NCI-H2171 (cell line): ENCODE measurements around the gene ASMTL.

Source experiments
- DNase-seq: peaks from one replicate; lab custom pipeline; 2025; lab: John Stamatoyannopoulos, UW

Gene ASMTL

DNA sequence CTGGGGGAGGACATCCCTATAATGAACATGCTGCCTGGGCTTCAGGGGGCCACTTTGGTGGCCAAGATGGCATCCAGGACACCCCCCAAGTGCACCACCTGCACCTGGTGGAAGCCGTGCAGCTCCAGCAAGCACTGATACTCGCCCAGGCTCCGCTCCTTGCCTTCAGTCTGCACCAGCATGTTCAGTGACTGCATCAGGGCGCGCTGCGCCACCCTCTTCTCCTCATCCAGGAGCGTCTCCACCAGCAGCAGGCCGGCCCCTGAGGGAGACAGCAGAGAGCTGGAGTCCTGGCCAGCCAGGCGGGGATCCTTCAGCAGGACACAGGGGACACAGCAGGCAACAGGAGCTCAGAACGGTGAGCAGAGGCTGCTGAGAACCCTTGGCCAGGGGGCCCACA, 49.5 kb downstream of the ASMTL start:
- no peak for DNase-seq

DNA sequence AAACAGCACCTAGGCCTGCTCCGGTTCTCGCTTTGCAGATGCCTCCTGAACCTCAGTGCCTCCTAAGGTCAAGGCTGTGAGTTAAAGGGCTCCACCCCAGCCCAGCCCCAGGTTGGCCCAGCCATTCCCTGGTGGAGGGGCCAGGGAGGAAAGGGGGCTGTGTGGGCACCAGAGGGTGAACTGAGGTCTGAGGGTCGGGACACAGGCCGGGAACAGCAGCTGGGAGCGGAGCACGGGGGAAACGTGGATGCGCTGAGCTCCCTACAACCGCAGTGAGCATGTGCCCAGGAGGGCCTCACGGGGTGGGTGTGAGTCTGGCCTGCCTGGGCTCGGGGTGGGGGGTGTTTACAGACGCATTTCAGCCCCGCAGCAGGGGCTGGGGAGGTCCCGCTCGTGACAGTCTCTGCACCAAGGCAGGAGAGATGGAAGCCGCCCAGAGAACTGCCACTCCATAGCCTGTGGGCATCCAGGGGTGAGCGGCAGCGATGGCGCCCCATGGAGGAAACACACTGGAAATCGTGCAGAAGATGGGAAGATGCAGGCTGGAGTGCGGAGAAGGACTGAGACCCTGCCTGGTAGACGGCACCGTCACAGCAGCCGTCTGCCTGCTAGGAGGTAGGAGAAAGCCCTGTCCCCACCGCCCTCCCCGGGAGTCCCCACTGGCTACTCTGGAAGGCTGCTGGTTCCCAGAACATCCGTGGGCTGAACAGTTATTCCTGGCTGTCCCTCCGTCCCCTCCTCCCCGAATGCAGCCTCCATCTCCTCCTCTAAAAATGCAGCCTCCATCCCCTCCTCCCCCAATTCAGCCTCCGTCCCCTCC, 50.9 kb downstream of the ASMTL start:
- DNase-seq, result no peak

DNA sequence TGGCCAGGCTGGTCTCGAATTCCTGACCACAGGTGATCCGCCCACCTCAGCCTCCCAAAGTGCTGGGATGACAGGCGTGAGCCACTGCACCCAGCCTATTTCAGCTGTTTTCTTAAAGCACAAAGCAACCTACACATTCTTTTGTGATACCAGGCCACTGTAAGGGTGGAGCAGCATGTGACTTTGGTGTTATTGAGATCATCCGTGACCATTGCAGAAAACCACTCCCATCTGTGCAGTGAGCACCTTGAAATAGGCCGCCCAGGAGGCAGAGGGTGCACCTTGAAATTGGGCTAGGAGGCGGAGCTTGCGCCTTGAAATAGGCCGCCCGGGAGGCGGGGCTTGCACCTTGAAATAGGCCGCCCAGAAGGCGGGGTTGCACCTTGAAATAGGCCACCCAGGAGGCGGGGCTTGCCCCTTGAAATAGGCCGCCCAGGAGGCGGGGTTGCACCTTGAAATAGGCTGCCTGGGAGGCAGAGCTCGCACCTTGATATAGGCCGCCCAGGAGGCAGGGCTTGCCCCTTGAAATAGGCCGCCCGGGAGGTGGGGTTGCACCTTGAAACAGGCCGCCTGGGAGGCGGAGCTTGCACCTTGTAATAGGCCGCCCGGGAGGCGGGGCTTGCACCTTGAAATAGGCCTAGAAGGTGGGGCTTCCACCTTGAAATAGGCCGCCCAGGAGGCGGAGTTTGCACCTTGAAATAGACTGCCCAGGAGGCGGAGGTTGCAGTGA, 51.8 kb downstream of the ASMTL start:
- no peak for DNase-seq

DNA sequence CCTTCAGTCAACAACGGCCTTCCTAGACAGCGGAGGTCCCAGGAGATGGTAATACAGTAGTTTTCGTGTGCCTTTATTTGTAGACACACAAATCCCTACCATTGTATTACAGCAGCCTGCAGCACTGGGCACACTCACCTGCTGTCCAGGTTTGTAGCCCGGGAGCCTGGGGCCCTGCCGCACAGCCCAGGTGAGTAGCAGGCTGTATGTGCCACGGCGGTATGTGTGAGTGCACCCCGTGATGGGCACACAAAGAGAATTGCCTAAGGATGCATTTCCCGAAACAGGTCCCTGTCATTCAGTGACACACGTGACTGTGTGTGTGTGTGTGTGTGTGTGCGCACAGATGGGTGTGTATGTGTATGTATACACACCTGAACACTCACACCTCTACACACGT, 52.7 kb downstream of the ASMTL start:
- DNase-seq, result no peak

DNA sequence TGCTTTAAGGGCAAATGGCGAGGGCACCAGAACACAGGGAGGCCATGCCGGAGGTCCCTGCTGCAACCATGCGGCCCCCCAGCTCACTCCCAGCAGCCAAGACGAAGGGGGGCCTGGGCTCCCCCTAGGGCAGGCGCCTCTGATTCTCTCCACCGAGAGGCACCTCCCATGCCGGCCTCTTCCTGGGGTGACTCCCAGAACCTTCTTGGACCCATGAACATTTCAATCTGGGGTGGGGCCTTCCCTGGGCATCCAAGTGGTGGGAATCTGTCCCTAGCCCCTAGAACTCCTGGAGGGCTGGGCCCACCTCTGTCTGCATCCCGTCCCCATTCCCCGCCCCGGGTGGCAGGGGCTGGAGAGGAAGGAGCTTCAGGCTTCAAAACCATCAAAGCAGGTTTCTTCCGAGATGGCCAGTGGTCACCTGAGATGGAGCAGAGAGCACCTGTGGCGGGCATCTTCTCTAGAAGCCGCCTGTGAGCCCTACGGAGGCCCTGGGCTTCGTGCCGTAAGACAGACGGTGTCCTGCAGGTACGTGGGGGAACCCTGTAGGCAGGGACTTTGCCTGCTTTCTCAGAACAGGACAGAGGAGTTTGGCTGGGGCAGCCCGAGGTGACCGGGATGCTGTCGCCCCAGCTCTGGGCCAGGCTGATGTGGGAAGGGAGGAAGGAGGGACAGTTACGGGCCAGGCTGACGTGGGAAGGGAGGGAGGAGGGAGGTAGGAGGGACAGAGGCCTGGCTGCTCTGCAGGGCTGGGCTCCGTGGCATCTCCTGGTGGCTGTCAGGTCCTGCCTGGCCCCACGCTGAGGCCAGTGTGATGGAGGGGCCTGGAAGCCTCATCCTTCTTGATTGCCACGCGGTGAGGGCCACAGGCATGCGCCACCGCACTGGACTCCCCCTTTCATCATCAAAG, 54.0 kb downstream of the ASMTL start:
- DNase-seq, result no peak

DNA sequence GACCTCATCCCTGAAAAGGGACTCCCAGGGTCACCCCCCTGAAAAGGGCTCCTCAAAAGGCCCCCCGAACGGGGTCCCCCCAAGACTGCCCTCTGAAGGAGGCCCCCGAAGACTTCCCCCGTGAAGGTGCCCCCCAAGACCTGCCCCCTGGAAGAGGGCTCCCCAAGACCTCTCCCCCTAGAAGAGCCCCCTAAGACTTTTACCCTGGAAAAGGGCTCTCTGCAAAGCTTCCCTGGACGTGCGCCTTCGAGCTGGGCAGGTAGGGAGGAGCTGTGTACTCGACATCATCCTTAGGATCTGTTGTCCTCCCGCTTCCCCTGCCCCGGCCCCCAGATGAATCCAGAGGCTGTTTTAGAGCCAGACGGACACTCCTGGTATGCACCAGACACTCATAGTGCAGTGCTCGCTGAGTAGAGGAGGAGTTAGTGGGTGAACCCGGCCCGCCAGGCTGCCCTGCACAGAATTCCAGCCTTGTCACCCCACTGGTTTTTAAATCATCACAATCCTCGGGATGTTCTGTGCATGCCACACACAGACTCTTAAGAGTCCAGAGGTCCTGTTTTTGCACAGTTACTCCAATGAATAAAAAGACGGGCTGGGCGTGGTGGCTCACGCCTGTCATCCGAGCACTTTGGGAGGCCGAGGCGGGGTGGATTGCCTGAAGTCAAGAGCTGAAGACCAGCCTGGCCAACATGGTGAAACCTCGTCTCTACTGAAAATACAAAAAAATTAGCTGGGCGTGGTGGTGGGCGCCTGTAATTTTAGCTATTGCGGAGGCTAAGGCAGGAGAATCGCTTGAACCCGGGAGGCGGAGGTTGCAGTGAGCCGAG, 55.1 kb downstream of the ASMTL start:
- DNase-seq, result no peak

DNA sequence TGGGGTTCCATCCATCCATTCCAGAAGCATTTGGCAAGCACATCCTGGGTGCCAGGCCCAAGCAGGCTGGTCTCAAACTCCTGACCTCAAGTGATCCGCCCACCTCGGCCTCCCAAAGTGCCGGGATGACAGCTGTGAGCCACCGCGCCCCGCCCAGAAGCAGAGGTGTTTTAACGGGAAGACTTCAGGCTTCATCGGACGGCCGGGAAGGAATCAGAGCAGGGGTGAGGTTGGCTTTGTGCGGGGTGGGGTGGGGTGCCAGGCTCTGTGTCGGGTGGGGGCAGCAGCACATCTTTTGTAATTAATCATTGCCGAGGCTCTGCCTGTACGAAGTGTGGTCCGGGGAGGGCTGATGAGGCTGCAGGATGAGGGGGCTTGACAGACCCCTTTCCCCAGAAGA, 55.7 kb downstream of the ASMTL start:
- no peak for DNase-seq

DNA sequence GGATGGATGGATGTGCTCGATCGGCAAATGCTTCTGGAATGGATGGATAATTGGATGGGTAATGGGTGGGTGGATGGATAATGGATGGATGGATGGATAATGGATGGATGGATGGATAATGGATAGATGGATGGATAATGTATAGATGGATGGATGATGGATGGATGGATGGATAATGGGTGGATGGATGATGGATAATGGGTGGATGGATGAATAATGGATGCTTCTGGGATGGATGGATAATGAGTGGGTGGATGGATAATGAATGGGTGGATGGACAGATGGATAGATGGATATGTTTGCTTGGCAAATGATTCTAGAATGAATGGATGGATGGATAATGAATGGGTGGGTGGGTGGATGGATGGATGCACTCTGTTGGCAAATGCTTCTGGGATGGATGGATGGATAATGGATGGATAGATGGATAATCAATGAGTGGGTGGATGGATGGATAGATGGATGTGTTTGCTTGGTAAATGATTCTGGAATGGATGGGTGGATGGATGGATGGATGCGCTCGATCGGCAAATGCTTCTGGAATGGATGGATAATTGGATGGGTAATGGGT, 57.0 kb downstream of the ASMTL start:
- DNase-seq, result no peak

DNA sequence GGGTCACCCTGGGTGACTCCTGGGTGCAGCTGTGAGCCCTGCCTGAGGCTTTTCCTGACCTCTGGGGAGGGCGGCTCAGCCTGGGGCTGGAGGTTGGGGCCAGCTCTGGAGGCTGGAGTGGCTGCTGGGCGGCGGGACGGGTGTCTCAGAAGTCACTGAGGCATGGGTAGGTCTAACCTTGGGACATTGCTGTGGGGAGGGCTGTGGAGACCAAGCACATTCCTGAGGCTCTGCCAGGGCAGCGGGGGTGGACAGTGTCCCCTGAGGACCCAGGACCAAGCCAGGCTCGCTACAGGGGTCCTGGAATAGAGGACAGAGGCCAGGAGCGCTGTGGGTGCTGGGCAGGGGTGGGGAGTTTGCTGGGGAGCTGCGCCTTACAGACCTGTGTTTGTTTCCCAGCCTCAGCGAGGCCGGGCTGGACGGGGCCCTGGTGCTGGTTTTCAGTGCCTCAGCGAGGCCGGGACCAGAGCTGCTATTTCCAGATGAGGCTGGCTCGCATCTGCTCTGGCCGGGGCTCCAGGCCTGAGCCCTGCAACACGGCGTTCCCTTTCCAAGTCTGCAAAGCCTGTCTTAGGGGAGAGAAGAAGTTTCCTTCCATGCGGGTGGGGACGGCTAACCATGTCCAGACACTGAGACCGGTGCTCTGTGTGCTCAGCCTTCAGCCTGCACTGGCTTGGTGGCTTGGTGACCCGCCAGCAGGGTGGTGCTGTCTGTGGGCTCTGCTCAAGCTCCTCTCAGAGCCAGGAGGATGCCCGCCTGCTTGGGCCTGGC, 57.8 kb downstream of the ASMTL start:
- no peak for DNase-seq

DNA sequence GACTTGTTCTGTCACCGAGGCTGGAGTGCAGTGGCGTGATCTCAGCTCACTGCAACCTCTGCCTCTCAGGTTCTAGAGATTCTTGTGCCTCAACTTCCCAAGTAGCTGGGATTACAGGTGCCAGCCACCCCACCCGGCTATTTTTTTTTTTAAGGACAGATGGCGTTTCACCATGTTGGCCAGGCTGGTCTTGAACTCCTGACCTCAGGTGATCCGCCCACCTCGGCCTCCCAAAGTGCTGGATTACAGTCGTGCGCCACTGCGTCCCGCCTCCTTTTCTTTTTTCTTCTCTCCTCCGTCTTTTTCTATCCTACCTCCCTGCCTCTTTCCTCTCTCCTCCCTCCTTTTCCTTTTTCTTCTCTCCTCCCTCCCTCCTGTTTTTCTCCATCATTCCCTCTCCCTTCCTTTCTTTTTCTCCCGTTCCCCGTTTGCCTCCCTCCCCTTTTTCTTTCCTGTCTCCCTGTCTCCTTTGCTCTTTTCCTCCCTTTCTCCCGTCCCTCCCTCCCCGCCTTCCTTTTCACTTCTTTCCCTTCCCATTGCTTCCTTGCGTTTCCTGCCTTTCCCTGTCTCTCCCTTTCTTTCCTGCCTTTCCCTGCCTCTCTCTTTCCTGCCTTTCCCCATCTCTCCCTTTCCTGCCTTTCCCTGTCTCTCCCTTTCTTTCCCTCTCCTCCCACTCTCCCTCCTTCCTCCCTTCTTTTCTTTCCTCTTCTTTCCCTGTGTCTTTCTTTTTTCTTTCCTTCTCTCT, 58.7 kb downstream of the ASMTL start:
- DNase-seq, result no peak

DNA sequence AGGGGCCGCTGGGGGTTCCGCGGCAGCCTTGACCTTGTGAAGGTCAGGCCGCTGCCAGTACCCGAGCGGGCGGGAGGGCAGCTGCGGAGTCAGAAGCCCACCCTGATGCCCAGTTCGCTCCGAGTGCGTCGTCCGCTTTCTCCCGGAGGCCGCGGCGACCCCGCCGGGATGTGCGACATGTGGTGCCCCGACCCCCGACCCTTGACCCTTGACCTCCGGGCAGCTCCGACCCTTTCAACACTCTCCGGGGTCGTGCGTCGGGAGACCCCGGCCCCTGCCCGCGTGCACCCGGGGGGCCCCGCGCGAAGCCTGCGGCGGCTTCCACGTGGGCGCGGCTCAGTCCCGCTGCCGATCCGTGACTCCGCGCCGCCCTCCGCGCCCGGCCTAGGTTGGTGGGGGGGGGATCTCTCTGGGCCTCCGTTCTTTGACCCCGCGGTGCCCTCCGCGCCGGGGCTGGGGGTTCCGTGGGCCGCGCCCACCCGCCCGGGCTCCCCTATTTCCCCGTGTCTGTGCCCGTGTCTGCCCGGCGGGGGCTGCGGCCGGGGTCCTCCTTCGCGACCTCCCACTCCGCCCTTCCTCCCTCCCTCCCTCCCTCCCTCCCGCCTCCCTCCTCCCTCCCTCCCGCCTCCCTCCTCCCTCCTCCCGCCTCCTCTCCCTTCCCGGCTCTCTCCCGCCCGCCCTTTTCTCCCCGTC, 60.2 kb downstream of the ASMTL start:
- no peak for DNase-seq

DNA sequence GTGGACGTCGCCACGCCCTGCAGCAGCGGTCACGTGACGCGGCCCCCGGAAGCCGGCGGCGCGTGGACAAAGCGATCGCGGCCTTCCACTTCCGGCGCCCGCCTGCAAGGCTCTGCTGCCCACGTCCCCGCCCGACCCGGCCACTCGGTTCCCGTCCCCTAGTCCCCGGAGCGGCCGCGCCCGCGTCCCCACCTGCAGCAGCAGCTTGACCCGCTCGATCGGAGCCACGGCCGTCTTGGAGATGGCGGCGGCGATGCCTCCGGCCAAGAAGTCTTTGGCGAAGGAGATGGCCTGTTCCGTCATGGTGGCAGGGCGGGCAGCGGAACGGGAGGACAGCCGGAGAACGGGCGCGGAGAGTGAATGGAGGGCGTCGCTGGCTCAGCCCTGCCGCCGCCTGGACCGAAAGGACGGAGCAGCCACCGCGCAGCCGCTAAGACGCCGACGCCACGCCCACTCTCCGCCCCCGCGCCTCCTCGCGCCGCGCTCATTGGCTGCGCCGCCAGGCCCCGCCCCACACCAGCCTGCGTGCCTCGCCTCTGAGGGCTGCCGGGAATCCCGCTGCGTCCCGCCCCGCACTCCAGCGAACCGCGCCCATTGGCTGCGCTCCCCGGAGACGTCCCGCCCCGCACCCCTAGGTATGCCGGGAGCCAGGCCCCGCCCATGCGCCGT, 60.9 kb downstream of the ASMTL start, which contains the start of gene SLC25A6:
Gene SLC25A6 (minus strand): TSS at position 407 of the 669 bp plus-strand sequence. CDS start 104 bp downstream, at position 303.
- DNase-seq, result no peak

DNA sequence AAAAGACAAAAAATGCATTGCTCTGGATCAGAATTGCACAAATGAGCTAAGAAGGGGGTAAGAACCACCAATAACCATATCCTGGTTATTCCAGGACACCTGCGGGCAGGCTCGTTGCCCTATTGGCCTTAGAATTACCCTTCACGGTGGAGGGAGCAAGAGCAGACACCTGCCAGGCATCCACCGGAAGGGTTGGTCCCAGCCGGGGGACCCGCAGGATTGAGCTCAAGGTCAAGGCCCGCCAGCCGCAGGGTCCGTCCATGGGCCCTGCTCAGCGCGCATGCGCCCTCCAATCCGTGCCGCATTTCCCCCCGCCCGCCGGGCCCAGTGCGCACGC, 61.4 kb downstream of the ASMTL start:
- no peak for DNase-seq

DNA sequence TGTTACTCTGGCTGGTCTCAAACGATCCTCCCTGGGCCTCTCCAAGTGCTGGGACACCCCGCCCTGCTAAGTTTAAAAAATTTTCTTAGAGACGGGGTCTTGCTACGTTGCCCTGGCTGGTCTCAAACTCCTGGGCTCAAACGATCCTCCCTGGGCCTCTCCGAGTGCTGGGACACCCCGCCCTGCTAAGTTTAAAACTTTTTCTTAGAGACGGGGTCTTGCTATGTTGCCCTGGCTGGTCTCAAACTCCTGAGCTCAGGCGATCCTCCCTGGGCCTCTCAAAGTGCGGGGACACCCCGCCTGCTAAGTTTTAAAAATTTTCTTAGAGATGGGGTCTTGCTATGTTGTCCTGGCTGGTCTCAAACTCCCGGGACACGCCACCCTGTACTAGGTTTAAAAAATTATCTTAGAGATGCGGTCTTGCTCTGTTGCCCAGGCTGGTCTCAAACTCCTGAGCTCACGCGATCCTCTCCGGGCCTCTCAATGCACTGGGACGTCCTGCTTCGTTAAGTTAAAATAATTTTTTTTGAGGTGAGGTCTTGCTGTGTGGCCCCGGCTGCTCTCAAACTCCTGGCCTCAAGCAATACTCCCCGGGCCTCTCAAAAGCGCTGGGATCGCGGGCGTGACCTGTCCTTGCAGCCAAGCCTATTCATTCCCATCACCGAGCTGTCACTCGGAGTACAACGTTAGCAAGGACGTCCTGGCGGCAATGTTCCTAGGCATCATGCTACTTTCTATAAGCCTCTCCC, 61.9 kb downstream of the ASMTL start:
- DNase-seq, result no peak

DNA sequence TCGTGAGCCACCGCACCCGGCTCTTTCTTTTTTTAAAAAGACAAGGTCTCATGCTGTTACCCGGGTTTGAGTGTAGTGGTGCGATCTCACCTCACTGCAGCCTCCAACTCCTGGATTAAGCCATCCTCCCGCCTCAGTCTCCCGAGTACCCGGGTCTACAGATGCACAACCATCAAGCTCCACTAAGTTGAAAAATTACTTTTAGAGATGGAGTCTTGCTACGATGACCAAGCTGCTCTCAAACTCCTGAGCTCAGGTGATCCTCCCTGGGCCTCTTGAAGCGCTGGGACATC, 62.8 kb downstream of the ASMTL start:
- no peak for DNase-seq

DNA sequence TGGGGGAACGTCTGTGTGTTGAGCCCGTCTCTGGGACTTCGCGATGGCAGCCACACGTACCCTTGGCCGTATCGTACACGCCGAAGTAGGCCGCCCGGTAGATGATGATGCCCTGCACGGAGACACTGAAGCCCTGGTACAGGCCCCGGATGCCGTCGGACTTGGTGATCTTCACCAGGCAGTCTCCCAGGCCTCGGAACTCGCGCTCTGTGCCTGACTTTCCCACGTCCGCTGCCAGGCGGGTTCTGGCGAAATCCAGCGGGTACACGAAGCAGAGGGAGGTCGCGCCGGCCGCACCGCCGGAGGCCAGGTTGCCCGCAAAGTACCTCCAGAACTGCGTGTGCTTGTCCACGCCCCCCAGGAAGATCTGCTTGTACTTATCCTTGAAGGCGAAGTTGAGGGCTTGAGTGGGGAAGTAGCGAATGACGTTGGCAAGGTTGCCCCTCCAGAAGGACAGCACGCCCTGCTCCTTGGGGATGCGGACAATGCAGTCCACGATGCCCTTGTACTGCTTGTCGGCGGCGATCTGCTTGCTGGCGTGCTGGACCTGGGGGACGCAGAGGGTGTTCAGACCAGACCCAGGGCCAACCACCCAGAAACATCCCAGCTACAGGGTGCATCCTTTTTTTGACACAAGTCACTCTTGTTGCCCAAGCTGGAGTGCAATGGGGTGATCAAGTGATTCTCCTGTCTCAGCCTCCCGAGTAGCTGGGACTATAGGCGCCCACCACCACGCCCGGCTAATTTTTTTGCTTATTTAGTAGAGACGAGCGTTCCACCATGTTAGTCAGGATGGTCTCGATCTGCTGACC, 63.3 kb downstream of the ASMTL start:
- no peak for DNase-seq

DNA sequence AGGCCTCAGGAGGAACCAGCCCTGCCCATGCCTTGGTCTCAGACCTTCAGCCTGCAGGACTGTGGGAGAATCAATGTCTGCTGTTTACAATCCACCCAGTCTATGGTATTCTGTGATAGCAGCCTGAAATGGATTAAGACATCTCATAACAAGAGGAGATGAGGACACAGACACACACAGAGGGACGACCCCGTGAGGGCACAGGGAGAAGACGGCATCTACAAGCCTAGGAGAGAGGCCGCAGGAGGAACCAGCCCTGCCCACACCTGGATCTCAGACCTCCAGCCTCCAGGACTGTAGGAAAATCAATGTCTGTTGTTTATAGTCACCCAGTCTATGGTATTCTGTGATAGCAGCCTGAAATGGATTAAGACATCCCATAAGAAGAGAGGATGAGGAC, 64.1 kb downstream of the ASMTL start:
- DNase-seq, result no peak
